Endothelial cell (in vitro differentiated cells): ENCODE data around the gene ATP6V1F. TPM values are rescaled to one million over a fixed set of nuclear protein-coding genes. Genes with fewer than 3 reads are reported as not detected.

ENCODE experiments used
- DNase-seq: peaks from one replicate; pipeline ENCODE4 v3.0.0; 2021; ENCODE audit warnings: low spot score
- H3K27ac Mint-ChIP-seq: one replicate; pipeline ENCODE4 v1.8.0; 2021; ENCODE audit warnings: mixed read lengths, inconsistent platforms; ENCODE audit not compliant: unreplicated experiment
- H3K27me3 Mint-ChIP-seq: one replicate; pipeline ENCODE4 v1.8.0; 2021; ENCODE audit warnings: mild to moderate bottlenecking, moderate library complexity, mixed read lengths, inconsistent platforms; ENCODE audit not compliant: unreplicated experiment
- H3K36me3 Mint-ChIP-seq: one replicate; pipeline ENCODE4 v1.8.0; 2021; ENCODE audit warnings: mild to moderate bottlenecking, low read depth, mixed read lengths, inconsistent platforms; ENCODE audit not compliant: unreplicated experiment
- H3K4me1 Mint-ChIP-seq: one replicate; pipeline ENCODE4 v1.8.0; 2021; ENCODE audit warnings: mild to moderate bottlenecking, mixed read lengths, inconsistent platforms; ENCODE audit not compliant: unreplicated experiment
- H3K4me3 Mint-ChIP-seq: one replicate; pipeline ENCODE4 v1.8.0; 2021; ENCODE audit warnings: mild to moderate bottlenecking, mixed read lengths, inconsistent platforms; ENCODE audit not compliant: unreplicated experiment
- H3K9me3 Mint-ChIP-seq: one replicate; pipeline ENCODE4 v1.8.0; 2021; ENCODE audit warnings: mixed read lengths, inconsistent platforms; ENCODE audit not compliant: unreplicated experiment
- CTCF ChIP-seq: fragments of 200-600 bp; sonication (generic); IDR thresholded peaks from one replicate; pipeline ENCODE4 v1.5.0; 2021; ENCODE audit warnings: antibody characterized with exemption; ENCODE audit not compliant: unreplicated experiment
- total RNA-seq: library from RNA; stranded (reverse); fragmentation: NEBNext Ultra II Directional; extraction: Animal tissue kit (Norgen Biotek cat#: 25700); gene quantifications from one replicate; pipeline ENCODE4 v1.2.1, GENCODE V29; 2021; ENCODE audit not compliant: unreplicated experiment

Gene ATP6V1F
- total RNA-seq, 1 donor from 2014 or later = 132 TPM

DNA sequence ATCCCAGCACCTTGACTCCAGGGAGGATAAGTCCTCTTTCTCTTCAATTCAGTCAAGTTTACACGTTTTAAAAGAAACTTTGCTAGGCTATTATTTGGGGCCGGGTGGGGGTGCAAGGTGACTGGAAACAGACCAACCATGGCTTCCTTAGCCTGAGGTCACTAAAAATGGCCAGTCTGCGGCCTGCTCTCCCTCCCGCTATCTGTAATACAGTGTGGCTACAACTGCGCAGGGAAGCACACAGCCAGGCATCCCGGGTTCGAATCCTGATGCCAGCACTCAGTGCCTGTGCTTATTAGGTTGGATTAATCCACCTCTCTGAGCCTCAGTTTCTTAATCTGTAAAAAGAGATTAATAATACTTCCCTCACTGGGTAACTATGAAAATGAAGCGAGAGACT lies 19.5 kb downstream of the ATP6V1F start:
- no peak for DNase-seq
- Mint-ChIP-seq H3K27ac (no peak overlapping the region), H3K36me3 (no peaks in the 10 kb centered on the region), H3K4me3 (no peak overlapping the region), H3K4me1 (no peaks in the 10 kb centered on the region), H3K27me3 (peaks cover 7% of the 10 kb centered on the region), H3K9me3 (no peaks in the 10 kb centered on the region)
- no peak for TF ChIP-seq CTCF

GRCh38 chr7:128883622-128884448 lies 21.2 kb downstream of the ATP6V1F start:
- H3K36me3 Mint-ChIP-seq = no peaks in the 10 kb centered on the region
- TF ChIP-seq CTCF = peak; percentile 99

DNA sequence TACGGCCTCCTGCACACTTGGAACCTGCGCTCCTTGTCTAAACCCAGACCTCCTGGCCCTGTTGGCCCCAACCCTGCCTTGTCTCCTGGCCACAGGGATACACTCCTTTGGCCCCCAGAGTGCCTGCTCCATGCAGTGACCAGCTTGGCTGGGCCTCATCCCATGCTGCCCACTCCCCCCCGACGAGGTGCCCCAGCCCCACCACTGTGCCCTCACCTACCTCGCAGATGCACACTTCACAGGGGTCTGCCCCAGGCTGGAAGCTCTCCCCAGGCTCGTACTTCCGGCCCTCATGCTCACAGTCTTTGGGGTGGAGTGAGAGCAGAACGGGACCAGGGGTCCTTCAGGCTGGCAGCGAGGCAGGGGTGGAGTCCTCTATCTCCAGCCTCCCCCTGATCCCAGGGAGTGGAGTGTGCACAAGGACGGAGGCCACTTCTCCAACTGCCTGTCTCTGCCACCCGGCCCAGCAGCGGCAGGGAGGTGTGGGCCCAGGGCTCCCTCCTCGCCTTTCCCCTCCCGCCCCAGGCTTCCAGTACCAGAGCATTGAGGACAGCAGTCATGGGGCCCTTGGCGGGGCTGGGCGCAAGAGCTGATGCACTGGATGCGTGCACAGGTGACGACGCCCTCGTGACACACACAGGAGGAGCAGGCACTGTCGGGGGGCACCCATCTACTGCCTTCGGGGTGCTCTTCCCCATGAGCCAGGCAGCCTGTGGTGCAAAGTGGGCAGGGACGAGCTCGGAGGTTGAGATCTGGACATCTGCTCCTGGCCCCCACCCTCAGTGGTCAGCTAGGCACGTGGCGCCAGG lies 22.1 kb downstream of the ATP6V1F start:
- H3K4me3 Mint-ChIP-seq = no peak overlapping the region

More at GRCh38 chr7:128883622-128884448, 21.2 kb downstream of the ATP6V1F start:
- Mint-ChIP-seq H3K4me1 (no peaks in the 10 kb centered on the region), H3K27me3 (peaks cover 7% of the 10 kb centered on the region), H3K4me3 (no peak overlapping the region), H3K9me3 (no peaks in the 10 kb centered on the region), H3K27ac (no peak overlapping the region)
- peak; percentile 86 for DNase-seq

GRCh38 chr7:128885370-128886187 lies 22.9 kb downstream of the ATP6V1F start:
- no peaks in the 10 kb centered on the region for H3K9me3 Mint-ChIP-seq

More for the DNA sequence above, 22.1 kb downstream of the ATP6V1F start:
- Mint-ChIP-seq H3K9me3 (no peaks in the 10 kb centered on the region), H3K36me3 (peaks cover 3% of the 10 kb centered on the region), H3K4me1 (no peaks in the 10 kb centered on the region), H3K27ac (no peak overlapping the region), H3K27me3 (peaks cover 7% of the 10 kb centered on the region)
- DNase-seq = no peak
- TF ChIP-seq CTCF = no peak

More at GRCh38 chr7:128885370-128886187, 22.9 kb downstream of the ATP6V1F start:
- H3K4me1 Mint-ChIP-seq = no peaks in the 10 kb centered on the region
- no peak overlapping the region for H3K27ac Mint-ChIP-seq
- H3K27me3 Mint-ChIP-seq = peaks cover 7% of the 10 kb centered on the region
- no peak overlapping the region for H3K4me3 Mint-ChIP-seq
- DNase-seq = no peak
- no peak for TF ChIP-seq CTCF
- H3K36me3 Mint-ChIP-seq = peaks cover 4% of the 10 kb centered on the region
